ENCODE measurements around the gene PRIM2.

GRCh38 chr6:57268294-57268640 lies 49.2 kb upstream of the PRIM2 start:
- TF ChIP-seq POU6F1 (CRISPR knock-in tag; IDR thresholded peaks at IDR 0.05; ENCODE audit: borderline replicate concordance, low read depth) (no peak), CSDC2 (CRISPR knock-in tag; IDR thresholded peaks at IDR 0.05) (no peak), RARB (CRISPR knock-in tag; IDR thresholded peaks at IDR 0.05) (no peak), ZFP30 (CRISPR knock-in tag; IDR thresholded peaks at IDR 0.05) (no peak), PATZ1 (CRISPR knock-in tag; IDR thresholded peaks at IDR 0.05; ENCODE audit: borderline replicate concordance) (no peak), CREB5 (CRISPR knock-in tag; IDR thresholded peaks at IDR 0.05; ENCODE audit: low read depth) (no peak), ZFP3 (CRISPR knock-in tag; IDR thresholded peaks at IDR 0.05) (no peak), TOX (CRISPR knock-in tag; IDR thresholded peaks at IDR 0.05; ENCODE audit: borderline replicate concordance) (no peak), ZNF70 (CRISPR knock-in tag; IDR thresholded peaks at IDR 0.05) (no peak), ZNF565 (CRISPR knock-in tag; conservative IDR thresholded peaks at IDR 0.05; ENCODE audit: low read depth) (no peak), GLIS3 (CRISPR knock-in tag; IDR thresholded peaks at IDR 0.05) (no peak), TCF4 (CRISPR knock-in tag; IDR thresholded peaks at IDR 0.05; ENCODE audit: borderline replicate concordance) (no peak)
